HG03060 (cell line): Measurements from ENCODE around the gene TECTB.
"Not testable (repeated sequence)": the region's sequence is repeated elsewhere in the genome, so short reads cannot be mapped to it uniquely, and the experiment has no call there.

ENCODE experiments used
- ATAC-seq: cut with Tn5 transposase; IDR thresholded peaks from one replicate; pipeline ENCODE4 v1.9.1; 2021; ENCODE audit warnings: low read depth, moderate number of reproducible peaks; ENCODE audit not compliant: unreplicated experiment

TECTB gene

GRCh38 chr10:112283100-112283499 lies at the start of gene TECTB:
TECTB (plus strand) TSS chr10:112283400; CDS start chr10:112283735, 335 bp downstream.
- no peak for ATAC-seq

- ATAC-seq = no peak
Observed at GRCh38 chr10:112235141-112235540, 48.1 kb upstream of the TECTB start.

GRCh38 chr10:112235920-112236319 lies 47.3 kb upstream of the TECTB start:
- ATAC-seq = no peak

GRCh38 chr10:112236486-112236885 lies 46.7 kb upstream of the TECTB start:
- no peak for ATAC-seq

GRCh38 chr10:112239347-112239746 lies 43.9 kb upstream of the TECTB start:
- no peak for ATAC-seq

GRCh38 chr10:112240441-112240840 lies 42.8 kb upstream of the TECTB start:
- no peak for ATAC-seq

GRCh38 chr10:112241651-112242341 lies 41.4 kb upstream of the TECTB start:
- ATAC-seq = no peak

- no peak for ATAC-seq
Observed at GRCh38 chr10:112242769-112243168, 40.4 kb upstream of the TECTB start.

- ATAC-seq = no peak
Observed at GRCh38 chr10:112243713-112244112, 39.5 kb upstream of the TECTB start.

GRCh38 chr10:112244197-112244596 lies 39.0 kb upstream of the TECTB start:
- ATAC-seq = no peak

- no peak for ATAC-seq
Observed at GRCh38 chr10:112247791-112248190, 35.4 kb upstream of the TECTB start.

- no peak for ATAC-seq
Observed at GRCh38 chr10:112248584-112249295, 34.5 kb upstream of the TECTB start.

GRCh38 chr10:112249722-112250121 lies 33.5 kb upstream of the TECTB start:
- ATAC-seq = no peak

- no peak for ATAC-seq
Observed at GRCh38 chr10:112250555-112250954, 32.6 kb upstream of the TECTB start.

GRCh38 chr10:112251238-112251637 lies 32.0 kb upstream of the TECTB start:
- ATAC-seq = not testable (repeated sequence)

GRCh38 chr10:112258407-112258806 lies 24.8 kb upstream of the TECTB start:
- no peak for ATAC-seq

- no peak for ATAC-seq
Observed at GRCh38 chr10:112259688-112260087, 23.5 kb upstream of the TECTB start.

GRCh38 chr10:112260831-112261230 lies 22.4 kb upstream of the TECTB start:
- ATAC-seq = no peak

GRCh38 chr10:112261281-112261822 lies 21.8 kb upstream of the TECTB start:
- no peak for ATAC-seq

- ATAC-seq = no peak
Observed at GRCh38 chr10:112262546-112262945, 20.7 kb upstream of the TECTB start.

GRCh38 chr10:112265745-112266144 lies 17.5 kb upstream of the TECTB start:
- no peak for ATAC-seq

- peak; percentile 42 for ATAC-seq
Observed at GRCh38 chr10:112269266-112269665, 13.9 kb upstream of the TECTB start.
